ENCODE results near the gene ZNF385A.

Gene ZNF385A

DNA sequence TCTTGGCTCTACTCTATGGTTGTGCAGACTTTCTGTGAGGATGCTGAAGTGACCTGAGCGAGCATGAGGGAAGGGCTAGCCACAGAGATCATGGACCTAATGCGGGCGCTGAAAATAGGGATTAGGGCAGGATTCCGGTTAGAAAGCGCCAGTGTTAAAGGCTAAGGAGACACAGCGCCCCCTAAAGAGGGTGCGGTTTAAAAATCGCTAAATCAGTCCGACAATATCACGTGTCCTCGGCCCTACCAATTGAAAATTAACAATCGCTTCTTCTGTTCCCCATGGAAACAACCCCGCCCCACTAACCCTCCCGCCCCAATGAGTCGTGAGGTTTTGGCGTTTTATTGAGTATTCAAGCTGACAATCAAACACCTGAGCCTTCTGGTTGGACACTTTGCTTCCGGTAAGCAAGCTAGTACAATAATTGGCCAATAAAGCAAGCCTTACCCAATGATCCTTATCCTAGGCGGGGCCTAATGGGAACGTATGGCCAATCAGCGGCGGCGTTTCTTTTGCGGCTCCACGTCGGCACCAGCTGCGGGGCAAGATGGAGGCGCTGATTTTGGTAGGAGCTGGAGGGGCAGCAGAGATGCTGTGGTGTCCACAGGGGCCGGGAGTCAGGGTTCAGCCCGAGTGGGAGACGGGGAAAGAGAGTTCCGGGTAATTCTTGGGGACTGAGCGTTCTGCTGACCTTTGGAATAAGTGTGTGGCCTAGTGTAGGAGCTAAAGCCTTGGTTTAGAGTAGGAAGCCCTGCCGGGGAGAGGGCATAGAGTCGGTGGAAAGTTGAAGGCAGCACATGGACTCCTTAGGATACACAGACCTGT, 59.7 kb downstream of the ZNF385A start, which contains the start of gene COPZ1:
Gene COPZ1, plus strand, starts transcription at position 515 of the 825 bp plus-strand sequence. Its CDS starts 33 bp downstream, at position 548.
- DNase-seq (ENCODE audit: low read depth) = peak; percentile 100

DNA sequence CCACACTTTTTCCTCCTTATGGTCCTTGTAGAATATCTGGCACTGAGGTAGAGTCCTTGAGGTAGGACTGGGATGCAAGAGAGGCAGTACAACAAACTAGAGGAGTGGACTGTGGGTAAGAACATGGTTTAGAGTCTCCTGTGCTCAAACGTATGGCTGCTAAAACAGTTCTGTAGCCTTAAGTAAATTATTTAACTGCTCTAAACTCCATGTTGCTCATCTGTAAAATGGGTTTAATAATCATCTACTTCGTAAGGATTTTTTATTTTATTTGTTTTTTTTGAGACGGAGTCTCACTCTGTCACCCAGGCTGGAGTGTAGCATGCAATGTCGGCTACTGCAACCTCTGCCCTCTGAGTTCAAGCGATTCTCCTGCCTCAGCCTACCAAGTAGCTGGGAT, 63.2 kb downstream of the ZNF385A start:
- no peak for DNase-seq (ENCODE audit: low read depth)

All from stromal cell of bone marrow (primary cell).